Stimulated activated CD8-positive, alpha-beta memory T cell treated with anti-CD3 and anti-CD28 coated beads, Interleukin-7, amount 100 ng/mL, for 1 hour (primary cell): ENCODE results near the gene CORO2B.

Experiments
- DNase-seq, 2 donors: peaks; one replicate each; pipeline ENCODE4 v3.0.0-alpha.2; 2020; ENCODE audit warnings: low read depth in 2 of 2

Gene CORO2B

GRCh38 chr15:68626739-68627138 lies 47.9 kb downstream of the CORO2B start:
- no peak for DNase-seq

GRCh38 chr15:68627476-68627875 lies 48.7 kb downstream of the CORO2B start:
- no peak for DNase-seq

- no peak for DNase-seq
These were observed 49.2 kb downstream of the CORO2B start for GRCh38 chr15:68627995-68628394.

- no peak for DNase-seq
These were observed 50.9 kb downstream of the CORO2B start for GRCh38 chr15:68629519-68630210.

GRCh38 chr15:68630211-68630555 lies 51.4 kb downstream of the CORO2B start:
- no peak for DNase-seq

GRCh38 chr15:68630836-68631235 lies 52.0 kb downstream of the CORO2B start:
- DNase-seq = no peak

GRCh38 chr15:68631601-68632051 lies 52.8 kb downstream of the CORO2B start:
- DNase-seq = no peak

GRCh38 chr15:68632101-68632500 lies 53.3 kb downstream of the CORO2B start:
- no peak for DNase-seq

GRCh38 chr15:68633231-68634121 lies 54.7 kb downstream of the CORO2B start:
- DNase-seq = no peak

GRCh38 chr15:68634122-68634482 lies 55.3 kb downstream of the CORO2B start:
- DNase-seq = no peak

- DNase-seq = no peak
These were observed 55.7 kb downstream of the CORO2B start for GRCh38 chr15:68634531-68634930.

- DNase-seq = no peak
These were observed 56.3 kb downstream of the CORO2B start for GRCh38 chr15:68635141-68635540.

- no peak for DNase-seq
These were observed 57.5 kb downstream of the CORO2B start for GRCh38 chr15:68636256-68636655.

- no peak for DNase-seq
These were observed 59.1 kb downstream of the CORO2B start for GRCh38 chr15:68637767-68638404.

- no peak for DNase-seq
These were observed 60.2 kb downstream of the CORO2B start for GRCh38 chr15:68638953-68639515.

GRCh38 chr15:68639926-68640600 lies 61.3 kb downstream of the CORO2B start:
- no peak for DNase-seq

GRCh38 chr15:68640791-68641331 lies 62.1 kb downstream of the CORO2B start:
- DNase-seq = no peak

GRCh38 chr15:68641376-68641775 lies 62.6 kb downstream of the CORO2B start:
- DNase-seq = no peak

GRCh38 chr15:68642491-68642845 lies 63.7 kb downstream of the CORO2B start:
- no peak for DNase-seq

- DNase-seq = no peak
These were observed 64.5 kb downstream of the CORO2B start for GRCh38 chr15:68643216-68643830.
